Hepatocyte (in vitro differentiated cells): ENCODE data around the gene ETV6. TPM values are rescaled to one million over a fixed set of nuclear protein-coding genes. Genes with fewer than 3 reads are reported as not detected.
A peak's percentile ranks its signal among the peaks of the same experiment; 100 is the strongest.

Experiments used
- DNase-seq: peaks from one replicate; pipeline ENCODE4 v3.0.0-alpha.2; 2016; ENCODE audit warnings: low spot score
- H2AFZ ChIP-seq: fragments of 200-600 bp; sonication (generic); 2 replicates; pipeline ENCODE4 v1.6.0; 2016; ENCODE audit warnings: antibody characterized with exemption, mild to moderate bottlenecking
- H3K27ac ChIP-seq: fragments of 200-600 bp; sonication (generic); 2 replicates; pipeline ENCODE4 v1.5.1; 2016; ENCODE audit warnings: mild to moderate bottlenecking
- H3K27me3 ChIP-seq: fragments of 200-600 bp; sonication (generic); 2 replicates; pipeline ENCODE4 v1.6.1; 2016
- H3K36me3 ChIP-seq: fragments of 200-600 bp; sonication (generic); replicated peaks from 2 replicates; pipeline ENCODE4 v1.5.1; 2016; ENCODE audit warnings: low read depth; ENCODE audit not compliant: insufficient read depth
- H3K4me1 ChIP-seq: fragments of 200-600 bp; sonication (generic); 2 replicates; pipeline ENCODE4 v1.5.1; 2016; ENCODE audit warnings: mild to moderate bottlenecking, moderate library complexity; ENCODE audit not compliant: insufficient read depth
- H3K4me2 ChIP-seq: fragments of 200-600 bp; sonication (generic); 2 replicates; pipeline ENCODE4 v1.6.0; 2016
- H3K4me3 ChIP-seq: fragments of 200-600 bp; sonication (generic); 2 replicates; pipeline ENCODE4 v1.5.1; 2016; ENCODE audit warnings: mild to moderate bottlenecking
- H3K79me2 ChIP-seq: fragments of 200-600 bp; sonication (generic); 2 replicates; pipeline ENCODE4 v1.6.0; 2017; ENCODE audit warnings: mild to moderate bottlenecking
- H3K9me2 ChIP-seq: fragments of 200-600 bp; sonication (generic); replicated peaks from 2 replicates; pipeline ENCODE4 v1.6.0; 2017; ENCODE audit warnings: mild to moderate bottlenecking; ENCODE audit not compliant: insufficient read depth
- H3K9me3 ChIP-seq: fragments of 200-600 bp; sonication (generic); 2 replicates; pipeline ENCODE4 v1.5.1; 2016; ENCODE audit warnings: low read depth, mild to moderate bottlenecking
- H4K20me1 ChIP-seq: fragments of 200-600 bp; sonication (generic); 2 replicates; pipeline ENCODE4 v1.6.0; 2016; ENCODE audit warnings: mild to moderate bottlenecking; ENCODE audit not compliant: insufficient read depth, poor library complexity, severe bottlenecking
- EZH2 ChIP-seq: fragments of 200-600 bp; sonication (generic); IDR thresholded peaks from 2 replicates; pipeline ENCODE4 v1.6.1; 2016; ENCODE audit warnings: antibody characterized with exemption, mild to moderate bottlenecking, borderline replicate concordance
- EZH2phosphoT487 ChIP-seq: fragments of 200-600 bp; sonication (generic); IDR thresholded peaks from one replicate; pipeline ENCODE4 v1.6.1; 2018; ENCODE audit warnings: antibody characterized with exemption, mild to moderate bottlenecking, low read depth, moderate library complexity; ENCODE audit not compliant: unreplicated experiment, severe bottlenecking
- WGBS: methylation state at CpG from one replicate; pipeline ENCODE4 v1.1.6; 2016; ENCODE audit warnings: low lambda C conversion rate; ENCODE audit errors: missing lambda C conversion rate; 5-methylcytosine and 5-hydroxymethylcytosine counted together
- polyA plus RNA-seq: library from polyadenylated mRNA; unstranded; fragments of >200 nt; fragmentation: Nextera tagmentation; extraction: Ambion mirVana; gene quantifications from 2 replicates; pipeline ENCODE4 v1.2.1, GENCODE V29; 2016
- total RNA-seq: library from RNA; depleted of rRNA; stranded (reverse); fragments of >200 nt; gene quantifications from 2 replicates; pipeline ENCODE4 v1.2.3, GENCODE V29; 2014
- TF ChIP-seq, protein P1 (sequence below): fragments of 200-600 bp; sonication (generic); IDR thresholded peaks from 2 replicates; pipeline ENCODE4 v1.5.1; 2016; ENCODE audit warnings: antibody characterized with exemption, mild to moderate bottlenecking; ENCODE audit not compliant: poor library complexity

Gene ETV6
- total and polyA plus RNA-seq, 2 experiments from 2014 or later: 8.0 to 9.7 TPM

DNA sequence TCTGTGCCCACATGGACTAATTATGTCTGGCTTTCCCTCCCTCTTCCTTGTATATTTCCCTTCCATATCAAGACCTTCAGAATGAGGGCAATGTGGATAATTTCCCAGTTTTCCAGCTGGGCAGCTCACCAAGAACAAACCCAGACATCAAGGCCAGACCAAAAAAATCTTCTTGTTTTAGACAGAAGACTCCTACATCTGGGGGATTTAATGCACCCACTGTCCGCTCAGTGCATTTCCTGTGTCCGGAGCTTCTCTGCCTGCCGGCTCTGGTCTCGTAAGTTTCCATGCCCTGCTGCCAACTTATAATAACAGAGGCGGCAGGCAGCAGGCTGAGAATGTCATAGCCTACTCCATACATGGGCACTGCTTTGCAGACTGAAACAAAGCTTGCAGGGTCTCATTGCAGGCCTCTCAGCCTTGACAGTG, 214.0 kb downstream of the ETV6 start:
- peak overlapping the region; percentile 20 for H3K4me2 ChIP-seq
- H3K4me3 ChIP-seq: no peak overlapping the region
- WGBS: 79% methylated on average over 5 of the region's 5 CpGs
- H3K27ac ChIP-seq: peak overlapping the region; percentile 62
- H4K20me1 ChIP-seq: no peaks in the 10 kb centered on the region
- no peaks in the 10 kb centered on the region for H3K27me3 ChIP-seq
- no peaks in the 10 kb centered on the region for H3K36me3 ChIP-seq
- peak; percentile 19 for DNase-seq
- H3K4me1 ChIP-seq: peaks cover 5% of the 10 kb centered on the region
- TF ChIP-seq EZH2: no peak
- no peak for TF ChIP-seq EZH2phosphoT487
- peaks cover 3% of the 10 kb centered on the region for H3K79me2 ChIP-seq
- no peak overlapping the region for H2AFZ ChIP-seq
- no peaks in the 10 kb centered on the region for H3K9me2 ChIP-seq
- H3K9me3 ChIP-seq: peaks cover 8% of the 10 kb centered on the region

DNA sequence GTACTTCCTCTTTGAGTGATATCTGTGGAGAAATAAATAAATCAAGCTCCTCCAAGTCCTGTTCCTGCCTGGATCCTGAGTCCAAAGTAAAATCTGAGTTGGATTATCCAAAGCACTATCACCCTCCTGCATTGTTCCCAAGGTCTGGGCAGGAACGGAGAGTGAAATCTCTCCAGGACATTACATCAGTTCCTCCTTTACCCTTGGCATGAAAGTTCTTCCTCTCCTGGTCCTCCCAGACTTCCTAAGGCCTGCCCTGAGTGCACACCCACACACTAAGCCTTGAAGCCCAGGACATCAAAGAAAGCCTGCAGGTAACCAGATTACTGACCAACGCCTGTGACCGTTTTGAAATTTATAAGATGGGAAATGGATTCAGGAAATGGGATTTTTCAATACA, 214.5 kb downstream of the ETV6 start:
- Histone ChIP-seq H3K27ac (peak overlapping the region; percentile 62), H3K36me3 (no peaks in the 10 kb centered on the region), H2AFZ (no peak overlapping the region), H4K20me1 (no peaks in the 10 kb centered on the region), H3K9me3 (peaks cover 8% of the 10 kb centered on the region), H3K4me2 (peak overlapping the region; percentile 20), H3K4me1 (peaks cover 5% of the 10 kb centered on the region), H3K4me3 (no peak overlapping the region), H3K79me2 (peaks cover 3% of the 10 kb centered on the region), H3K9me2 (no peaks in the 10 kb centered on the region), H3K27me3 (no peaks in the 10 kb centered on the region)
- 51% methylated on average over 3 of the region's 3 CpGs for WGBS
- DNase-seq: no peak
- TF ChIP-seq EZH2 (no peak), EZH2phosphoT487 (no peak)
- TF ChIP-seq, protein P1, sequence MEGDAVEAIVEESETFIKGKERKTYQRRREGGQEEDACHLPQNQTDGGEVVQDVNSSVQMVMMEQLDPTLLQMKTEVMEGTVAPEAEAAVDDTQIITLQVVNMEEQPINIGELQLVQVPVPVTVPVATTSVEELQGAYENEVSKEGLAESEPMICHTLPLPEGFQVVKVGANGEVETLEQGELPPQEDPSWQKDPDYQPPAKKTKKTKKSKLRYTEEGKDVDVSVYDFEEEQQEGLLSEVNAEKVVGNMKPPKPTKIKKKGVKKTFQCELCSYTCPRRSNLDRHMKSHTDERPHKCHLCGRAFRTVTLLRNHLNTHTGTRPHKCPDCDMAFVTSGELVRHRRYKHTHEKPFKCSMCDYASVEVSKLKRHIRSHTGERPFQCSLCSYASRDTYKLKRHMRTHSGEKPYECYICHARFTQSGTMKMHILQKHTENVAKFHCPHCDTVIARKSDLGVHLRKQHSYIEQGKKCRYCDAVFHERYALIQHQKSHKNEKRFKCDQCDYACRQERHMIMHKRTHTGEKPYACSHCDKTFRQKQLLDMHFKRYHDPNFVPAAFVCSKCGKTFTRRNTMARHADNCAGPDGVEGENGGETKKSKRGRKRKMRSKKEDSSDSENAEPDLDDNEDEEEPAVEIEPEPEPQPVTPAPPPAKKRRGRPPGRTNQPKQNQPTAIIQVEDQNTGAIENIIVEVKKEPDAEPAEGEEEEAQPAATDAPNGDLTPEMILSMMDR: no peak

DNA sequence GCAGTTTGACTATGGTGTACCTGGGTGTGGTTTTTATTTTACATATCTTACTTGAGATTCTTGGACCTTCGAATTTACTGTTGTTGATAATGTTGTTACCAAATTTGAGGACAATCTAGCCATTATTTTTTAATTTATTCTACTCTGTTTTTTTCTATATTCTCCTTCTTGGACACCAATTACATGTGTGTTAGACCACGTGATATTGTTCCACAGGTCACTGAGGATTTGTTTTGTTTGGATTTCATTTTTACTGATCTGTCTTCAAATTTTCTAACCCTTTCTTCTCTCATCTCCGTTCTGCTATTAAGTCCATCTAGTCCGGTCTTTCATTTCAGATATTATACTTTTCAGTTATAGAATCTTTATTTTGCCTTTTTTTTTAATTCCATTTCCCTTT, 216.3 kb downstream of the ETV6 start:
- Histone ChIP-seq H3K27me3 (no peaks in the 10 kb centered on the region), H3K9me2 (no peaks in the 10 kb centered on the region), H2AFZ (no peak overlapping the region), H3K4me1 (peaks cover 5% of the 10 kb centered on the region), H3K36me3 (no peaks in the 10 kb centered on the region), H3K4me2 (no peak overlapping the region), H3K4me3 (no peak overlapping the region), H3K9me3 (peaks cover 8% of the 10 kb centered on the region), H3K27ac (no peak overlapping the region), H3K79me2 (peaks cover 3% of the 10 kb centered on the region), H4K20me1 (no peaks in the 10 kb centered on the region)
- DNase-seq: no peak
- no peak for TF ChIP-seq EZH2phosphoT487
- TF ChIP-seq EZH2: no peak
- TF ChIP-seq, protein P1: no peak
- WGBS: 97% methylated on average over 4 of the region's 4 CpGs

DNA sequence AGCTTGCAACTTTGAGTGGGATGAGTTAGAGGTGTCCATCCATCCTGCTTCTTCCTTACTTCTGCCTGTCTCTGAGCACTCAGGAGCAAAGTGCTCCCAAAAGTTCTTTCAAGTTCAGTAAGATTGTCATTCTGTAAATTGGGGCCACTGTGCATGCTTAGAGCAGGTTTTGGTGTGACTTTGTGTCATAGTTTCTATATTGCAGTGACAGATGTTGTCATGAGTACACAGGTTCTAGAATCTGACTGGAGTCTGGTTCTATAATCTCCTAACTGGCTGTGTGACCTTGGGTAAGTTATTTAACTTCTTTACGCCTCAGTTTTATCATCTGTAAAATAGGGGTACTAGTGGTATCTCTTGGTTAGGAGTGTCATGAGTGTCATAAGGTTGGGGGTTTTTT, 218.6 kb downstream of the ETV6 start:
- Histone ChIP-seq H3K36me3 (no peaks in the 10 kb centered on the region), H3K4me1 (no peaks in the 10 kb centered on the region), H2AFZ (no peak overlapping the region), H3K4me3 (no peak overlapping the region), H3K9me3 (peaks cover 8% of the 10 kb centered on the region), H3K9me2 (no peaks in the 10 kb centered on the region), H4K20me1 (no peaks in the 10 kb centered on the region), H3K27ac (no peak overlapping the region), H3K4me2 (no peak overlapping the region), H3K27me3 (no peaks in the 10 kb centered on the region), H3K79me2 (peaks cover 3% of the 10 kb centered on the region)
- DNase-seq: no peak
- 94% methylated on average over 1 of the region's 1 CpG for WGBS
- TF ChIP-seq, protein P1: no peak
- TF ChIP-seq EZH2phosphoT487: no peak
- no peak for TF ChIP-seq EZH2
